SK-N-SH treated with all-trans-retinoic acid at 6 μM for 48 hours (cell line): ENCODE results near the gene SIRPB2.

Experiments used
- ATAC-seq: fragments of 200-7000 bp; cut with Tn5 transposase; 3 replicates; pipeline ENCODE4 v1.9.1; 2020; ENCODE audit warnings: mild to moderate bottlenecking, moderate library complexity
- ARNTL ChIP-seq: fragments of 450-650 bp; formaldehyde crosslinking; IDR thresholded peaks from 2 replicates; pipeline ENCODE4 v1.5.0; 2020; ENCODE audit warnings: low read depth, mild to moderate bottlenecking, moderate library complexity, borderline replicate concordance
- CSDC2 ChIP-seq: fragments of 250-450 bp; sonication (Bioruptor Pico); IDR thresholded peaks from 2 replicates; pipeline ENCODE4 v1.5.0; 2020; ENCODE audit warnings: mild to moderate bottlenecking, moderate library complexity
- ESRRG ChIP-seq: fragments of 250-450 bp; sonication (Bioruptor Pico); IDR thresholded peaks from 2 replicates; pipeline ENCODE4 v1.6.1; 2021; ENCODE audit warnings: mild to moderate bottlenecking
- GLIS3 ChIP-seq: fragments of 250-450 bp; sonication (Bioruptor Pico); IDR thresholded peaks from 2 replicates; pipeline ENCODE4 v1.5.0; 2020; ENCODE audit warnings: mild to moderate bottlenecking, moderate library complexity
- ISL1 ChIP-seq: fragments of 250-450 bp; sonication (Bioruptor Pico); IDR thresholded peaks from 2 replicates; pipeline ENCODE4 v2.1.2; 2022; ENCODE audit warnings: mild to moderate bottlenecking, moderate library complexity
- OSR1 ChIP-seq: fragments of 250-450 bp; sonication (Bioruptor Pico); IDR thresholded peaks from 2 replicates; pipeline ENCODE4 v1.8.0; 2022; ENCODE audit warnings: moderate library complexity, mild to moderate bottlenecking, inconsistent platforms
- RARB ChIP-seq: fragments of 250-450 bp; sonication (Bioruptor Pico); IDR thresholded peaks from 2 replicates; pipeline ENCODE4 v1.8.0; 2021; ENCODE audit warnings: mild to moderate bottlenecking, moderate library complexity
- SNAI2 ChIP-seq: fragments of 250-450 bp; sonication (Bioruptor Pico); IDR thresholded peaks from 2 replicates; pipeline ENCODE4 v1.5.0; 2020; ENCODE audit warnings: mild to moderate bottlenecking, moderate library complexity
- TCF4 ChIP-seq: fragments of 250-450 bp; sonication (Bioruptor Pico); IDR thresholded peaks from 2 replicates; pipeline ENCODE4 v1.8.0; 2021; ENCODE audit warnings: mild to moderate bottlenecking, moderate library complexity, borderline replicate concordance
- TOX ChIP-seq: fragments of 250-450 bp; sonication (Bioruptor Pico); IDR thresholded peaks from 2 replicates; pipeline ENCODE4 v1.8.0; 2021; ENCODE audit warnings: mild to moderate bottlenecking, moderate library complexity, borderline replicate concordance
- ZC3H10 ChIP-seq: fragments of 250-450 bp; sonication (Bioruptor Pico); IDR thresholded peaks from 2 replicates; pipeline ENCODE4 v1.5.1; 2021; ENCODE audit warnings: mild to moderate bottlenecking, moderate library complexity
- ZFP3 ChIP-seq: fragments of 250-450 bp; sonication (Bioruptor Pico); IDR thresholded peaks from 2 replicates; pipeline ENCODE4 v1.5.0; 2020; ENCODE audit warnings: mild to moderate bottlenecking, moderate library complexity
- ZFP30 ChIP-seq: fragments of 450-650 bp; formaldehyde crosslinking; IDR thresholded peaks from 2 replicates; pipeline ENCODE4 v1.5.0; 2022; ENCODE audit warnings: mild to moderate bottlenecking, moderate library complexity
- ZNF565 ChIP-seq: fragments of 450-650 bp; formaldehyde crosslinking; conservative IDR thresholded peaks from 2 replicates; pipeline ENCODE4 v1.5.0; 2020; ENCODE audit warnings: low read depth, mild to moderate bottlenecking, moderate library complexity
- ZNF8 ChIP-seq: fragments of 450-650 bp; formaldehyde crosslinking; IDR thresholded peaks from 2 replicates; pipeline ENCODE4 v1.5.0; 2020; ENCODE audit warnings: mild to moderate bottlenecking, moderate library complexity
- TF ChIP-seq, protein P1 (sequence below): fragments of 250-450 bp; sonication (Bioruptor Pico); IDR thresholded peaks from 2 replicates; pipeline ENCODE4 v1.5.0; 2020; ENCODE audit warnings: mild to moderate bottlenecking, moderate library complexity
- TF ChIP-seq, protein P2 (sequence below): fragments of 250-450 bp; sonication (Bioruptor Pico); IDR thresholded peaks from 2 replicates; pipeline ENCODE4 v1.5.1; 2021; ENCODE audit warnings: mild to moderate bottlenecking, moderate library complexity
- TF ChIP-seq, protein P3 (sequence below): fragments of 250-450 bp; sonication (Bioruptor Pico); IDR thresholded peaks from 2 replicates; pipeline ENCODE4 v1.8.0; 2021; ENCODE audit warnings: low read depth, mild to moderate bottlenecking, moderate library complexity, borderline replicate concordance
- TF ChIP-seq, protein P4 (sequence below): fragments of 250-450 bp; sonication (Bioruptor Pico); IDR thresholded peaks from 2 replicates; pipeline ENCODE4 v1.5.1; 2020; ENCODE audit warnings: low read depth, mild to moderate bottlenecking, moderate library complexity

The SIRPB2 gene

GRCh38 chr20:1469306-1469905, 21.8 kb downstream of the SIRPB2 start:
- ATAC-seq: no peak

DNA sequence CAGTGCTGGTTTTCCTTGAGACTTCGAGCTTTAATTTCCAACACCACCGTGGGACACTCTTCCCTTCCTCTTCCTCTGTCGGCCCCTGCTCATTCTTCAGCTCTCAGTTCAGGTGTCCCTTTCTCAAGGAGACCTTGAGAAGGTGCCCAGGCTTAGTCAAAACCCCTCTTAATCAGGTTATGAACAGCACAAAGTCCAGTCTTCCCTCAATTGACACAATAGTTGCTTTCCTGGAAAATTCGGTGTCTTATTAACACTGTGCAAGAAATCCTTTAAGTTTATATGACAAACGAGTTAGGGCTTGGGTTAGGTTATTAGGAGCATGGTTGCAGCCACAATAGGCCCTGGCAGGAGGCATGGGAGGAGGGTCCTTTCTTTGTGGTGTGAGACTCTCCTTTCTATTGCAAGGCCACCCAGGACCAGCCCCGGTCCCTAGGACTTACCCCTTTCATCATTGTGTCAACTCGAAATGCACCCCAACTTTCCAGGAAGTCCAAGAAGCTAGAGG, 23.0 kb downstream of the SIRPB2 start:
- ATAC-seq: no peak
- TF ChIP-seq ZFP3 (CRISPR knock-in tag) (no peak), ISL1 (CRISPR knock-in tag) (no peak), CSDC2 (no peak), ZFP30 (CRISPR knock-in tag) (no peak), SNAI2 (CRISPR knock-in tag) (no peak), OSR1 (CRISPR knock-in tag) (no peak), ESRRG (CRISPR knock-in tag) (no peak), ARNTL (CRISPR knock-in tag) (no peak), GLIS3 (no peak), TCF4 (no peak), RARB (CRISPR knock-in tag) (no peak), ZNF8 (no peak), ZNF565 (CRISPR knock-in tag) (no peak), TOX (no peak)
- TF ChIP-seq, protein P1, sequence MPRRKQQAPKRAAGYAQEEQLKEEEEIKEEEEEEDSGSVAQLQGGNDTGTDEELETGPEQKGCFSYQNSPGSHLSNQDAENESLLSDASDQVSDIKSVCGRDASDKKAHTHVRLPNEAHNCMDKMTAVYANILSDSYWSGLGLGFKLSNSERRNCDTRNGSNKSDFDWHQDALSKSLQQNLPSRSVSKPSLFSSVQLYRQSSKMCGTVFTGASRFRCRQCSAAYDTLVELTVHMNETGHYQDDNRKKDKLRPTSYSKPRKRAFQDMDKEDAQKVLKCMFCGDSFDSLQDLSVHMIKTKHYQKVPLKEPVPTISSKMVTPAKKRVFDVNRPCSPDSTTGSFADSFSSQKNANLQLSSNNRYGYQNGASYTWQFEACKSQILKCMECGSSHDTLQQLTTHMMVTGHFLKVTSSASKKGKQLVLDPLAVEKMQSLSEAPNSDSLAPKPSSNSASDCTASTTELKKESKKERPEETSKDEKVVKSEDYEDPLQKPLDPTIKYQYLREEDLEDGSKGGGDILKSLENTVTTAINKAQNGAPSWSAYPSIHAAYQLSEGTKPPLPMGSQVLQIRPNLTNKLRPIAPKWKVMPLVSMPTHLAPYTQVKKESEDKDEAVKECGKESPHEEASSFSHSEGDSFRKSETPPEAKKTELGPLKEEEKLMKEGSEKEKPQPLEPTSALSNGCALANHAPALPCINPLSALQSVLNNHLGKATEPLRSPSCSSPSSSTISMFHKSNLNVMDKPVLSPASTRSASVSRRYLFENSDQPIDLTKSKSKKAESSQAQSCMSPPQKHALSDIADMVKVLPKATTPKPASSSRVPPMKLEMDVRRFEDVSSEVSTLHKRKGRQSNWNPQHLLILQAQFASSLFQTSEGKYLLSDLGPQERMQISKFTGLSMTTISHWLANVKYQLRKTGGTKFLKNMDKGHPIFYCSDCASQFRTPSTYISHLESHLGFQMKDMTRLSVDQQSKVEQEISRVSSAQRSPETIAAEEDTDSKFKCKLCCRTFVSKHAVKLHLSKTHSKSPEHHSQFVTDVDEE (CRISPR knock-in tag): no peak
- TF ChIP-seq, protein P2, sequence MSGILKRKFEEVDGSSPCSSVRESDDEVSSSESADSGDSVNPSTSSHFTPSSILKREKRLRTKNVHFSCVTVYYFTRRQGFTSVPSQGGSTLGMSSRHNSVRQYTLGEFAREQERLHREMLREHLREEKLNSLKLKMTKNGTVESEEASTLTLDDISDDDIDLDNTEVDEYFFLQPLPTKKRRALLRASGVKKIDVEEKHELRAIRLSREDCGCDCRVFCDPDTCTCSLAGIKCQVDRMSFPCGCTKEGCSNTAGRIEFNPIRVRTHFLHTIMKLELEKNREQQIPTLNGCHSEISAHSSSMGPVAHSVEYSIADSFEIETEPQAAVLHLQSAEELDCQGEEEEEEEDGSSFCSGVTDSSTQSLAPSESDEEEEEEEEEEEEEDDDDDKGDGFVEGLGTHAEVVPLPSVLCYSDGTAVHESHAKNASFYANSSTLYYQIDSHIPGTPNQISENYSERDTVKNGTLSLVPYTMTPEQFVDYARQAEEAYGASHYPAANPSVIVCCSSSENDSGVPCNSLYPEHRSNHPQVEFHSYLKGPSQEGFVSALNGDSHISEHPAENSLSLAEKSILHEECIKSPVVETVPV (CRISPR knock-in tag): no peak
- TF ChIP-seq, protein P3, sequence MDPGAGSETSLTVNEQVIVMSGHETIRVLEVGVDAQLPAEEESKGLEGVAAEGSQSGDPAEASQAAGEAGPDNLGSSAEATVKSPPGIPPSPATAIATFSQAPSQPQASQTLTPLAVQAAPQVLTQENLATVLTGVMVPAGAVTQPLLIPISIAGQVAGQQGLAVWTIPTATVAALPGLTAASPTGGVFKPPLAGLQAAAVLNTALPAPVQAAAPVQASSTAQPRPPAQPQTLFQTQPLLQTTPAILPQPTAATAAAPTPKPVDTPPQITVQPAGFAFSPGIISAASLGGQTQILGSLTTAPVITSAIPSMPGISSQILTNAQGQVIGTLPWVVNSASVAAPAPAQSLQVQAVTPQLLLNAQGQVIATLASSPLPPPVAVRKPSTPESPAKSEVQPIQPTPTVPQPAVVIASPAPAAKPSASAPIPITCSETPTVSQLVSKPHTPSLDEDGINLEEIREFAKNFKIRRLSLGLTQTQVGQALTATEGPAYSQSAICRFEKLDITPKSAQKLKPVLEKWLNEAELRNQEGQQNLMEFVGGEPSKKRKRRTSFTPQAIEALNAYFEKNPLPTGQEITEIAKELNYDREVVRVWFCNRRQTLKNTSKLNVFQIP (CRISPR knock-in tag): no peak
- TF ChIP-seq, protein P4, sequence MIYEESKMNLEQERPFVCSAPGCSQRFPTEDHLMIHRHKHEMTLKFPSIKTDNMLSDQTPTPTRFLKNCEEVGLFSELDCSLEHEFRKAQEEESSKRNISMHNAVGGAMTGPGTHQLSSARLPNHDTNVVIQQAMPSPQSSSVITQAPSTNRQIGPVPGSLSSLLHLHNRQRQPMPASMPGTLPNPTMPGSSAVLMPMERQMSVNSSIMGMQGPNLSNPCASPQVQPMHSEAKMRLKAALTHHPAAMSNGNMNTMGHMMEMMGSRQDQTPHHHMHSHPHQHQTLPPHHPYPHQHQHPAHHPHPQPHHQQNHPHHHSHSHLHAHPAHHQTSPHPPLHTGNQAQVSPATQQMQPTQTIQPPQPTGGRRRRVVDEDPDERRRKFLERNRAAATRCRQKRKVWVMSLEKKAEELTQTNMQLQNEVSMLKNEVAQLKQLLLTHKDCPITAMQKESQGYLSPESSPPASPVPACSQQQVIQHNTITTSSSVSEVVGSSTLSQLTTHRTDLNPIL: no peak

More at GRCh38 chr20:1469306-1469905, 21.8 kb downstream of the SIRPB2 start:
- no peak for TF ChIP-seq SNAI2 (CRISPR knock-in tag)
- TF ChIP-seq, protein P1 (CRISPR knock-in tag): no peak
- no peak for TF ChIP-seq TCF4
- no peak for TF ChIP-seq GLIS3
- no peak for TF ChIP-seq TOX
- no peak for TF ChIP-seq ZNF8
- TF ChIP-seq, protein P2 (CRISPR knock-in tag): no peak
- no peak for TF ChIP-seq ZC3H10 (CRISPR knock-in tag)
- TF ChIP-seq, protein P4: no peak
- TF ChIP-seq ZNF565 (CRISPR knock-in tag): no peak
